ENCODE results near the gene RAB11FIP2. TPM values are rescaled to one million over a fixed set of nuclear protein-coding genes. Genes with fewer than 3 reads are reported as not detected.

Gene RAB11FIP2
- total RNA-seq, 1 experiment from 2014 or later, result 18.4 TPM

DNA sequence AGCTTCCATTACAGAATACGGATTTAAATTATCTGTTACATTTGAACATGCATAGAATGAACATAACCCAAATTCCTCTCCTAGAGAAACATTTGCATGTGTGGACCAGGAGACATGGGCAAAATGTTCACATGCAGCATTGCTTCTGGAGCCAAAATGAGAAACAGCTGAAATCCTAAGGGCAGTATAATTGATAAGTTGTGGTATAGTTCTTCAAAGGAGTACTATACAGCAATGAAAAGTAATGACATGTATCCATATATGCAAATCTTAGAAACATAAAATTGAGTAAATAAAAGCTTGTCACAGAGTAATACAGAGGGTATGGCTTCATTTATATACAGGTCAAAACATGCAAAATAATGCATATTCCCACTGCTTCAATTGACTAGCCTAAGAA is 77.1 kb downstream of the RAB11FIP2 start:
- Histone ChIP-seq H4K5ac (ENCODE audit: insufficient read length, low read depth, low read length) (no peak overlapping the region), H4K91ac (ENCODE audit: insufficient read length, low read depth, low read length) (no peak overlapping the region), H3K27ac (ENCODE audit: insufficient read length, low read depth, low read length) (no peak overlapping the region), H4K8ac (replicated peaks; ENCODE audit: insufficient read length, low read depth, low read length) (no peak overlapping the region), H3K4ac (ENCODE audit: low read depth, low read length) (no peak overlapping the region), H3K9me3 (ENCODE audit: control insufficient read depth, low read depth, low read length) (no peaks in the 10 kb centered on the region), H2BK20ac (ENCODE audit: low read depth, low read length, poor library complexity, severe bottlenecking) (no peak overlapping the region), H2BK15ac (ENCODE audit: low read depth, low read length) (no peak overlapping the region), H3K23ac (ENCODE audit: insufficient read length, low read depth, low read length) (no peak overlapping the region), H3K4me1 (ENCODE audit: insufficient read depth, low read length) (no peaks in the 10 kb centered on the region; the same call in 1 of the 2 replicates), H3K56ac (ENCODE audit: insufficient read length, low read depth, low read length) (no peak overlapping the region), H3K18ac (ENCODE audit: insufficient read length, low read depth, low read length) (no peak overlapping the region), H3K27me3 (ENCODE audit: insufficient read depth, low read length) (no peaks in the 10 kb centered on the region), H2AK5ac (ENCODE audit: insufficient read length, low read length) (no peak overlapping the region), H4K20me1 (ENCODE audit: control insufficient read depth, insufficient read depth, insufficient read length) (no peaks in the 10 kb centered on the region), H2BK12ac (ENCODE audit: insufficient read length, low read depth, low read length) (no peak overlapping the region), H3K4me2 (ENCODE audit: insufficient read depth, insufficient read length, low read length) (no peak overlapping the region), H2AFZ (ENCODE audit: low read length) (no peak overlapping the region), H3K9ac (ENCODE audit: extremely low read depth, insufficient read length, low read length) (no peak overlapping the region), H3K14ac (ENCODE audit: insufficient read depth, low read length) (no peak overlapping the region), H3T11ph (ENCODE audit: low read length) (no peak overlapping the region), H2BK120ac (ENCODE audit: low read depth, low read length, poor library complexity, severe bottlenecking) (no peak overlapping the region), H2BK5ac (ENCODE audit: insufficient read length, low read length) (no peak overlapping the region), H3K79me2 (ENCODE audit: insufficient read depth, low read length) (no peaks in the 10 kb centered on the region), H3K23me2 (ENCODE audit: insufficient read length, low read depth, low read length, poor library complexity, severe bottlenecking) (no peaks in the 10 kb centered on the region), H3K79me1 (ENCODE audit: insufficient read depth, low read depth, low read length, poor library complexity, severe bottlenecking) (no peaks in the 10 kb centered on the region)
- TF ChIP-seq CTCF (conservative IDR thresholded peaks at IDR 0.05), result no peak
- no peak for DNase-seq
- Mint-ChIP-seq H3K9me3 (no peaks in the 10 kb centered on the region), H3K36me3 (ENCODE audit: insufficient read depth in 1 of 3, low read depth in 3 of 3) (no peaks in the 10 kb centered on the region; a peak in 1 of 7 replicates), H3K4me1 (peaks cover 20 to 22% of the 10 kb centered on the region in 2 experiments), H3K27me3 (ENCODE audit: low read depth) (no peaks in the 10 kb centered on the region), H3K4me3 (no peak overlapping the region), H3K27ac (no peak overlapping the region)
- no CpG with 5 or more reads among the region's 1 CpG for WGBS (ENCODE audit: extremely low coverage, insufficient read length, low lambda C conversion rate)
